ENCODE measurements around the gene AP4B1.

The AP4B1 gene

DNA sequence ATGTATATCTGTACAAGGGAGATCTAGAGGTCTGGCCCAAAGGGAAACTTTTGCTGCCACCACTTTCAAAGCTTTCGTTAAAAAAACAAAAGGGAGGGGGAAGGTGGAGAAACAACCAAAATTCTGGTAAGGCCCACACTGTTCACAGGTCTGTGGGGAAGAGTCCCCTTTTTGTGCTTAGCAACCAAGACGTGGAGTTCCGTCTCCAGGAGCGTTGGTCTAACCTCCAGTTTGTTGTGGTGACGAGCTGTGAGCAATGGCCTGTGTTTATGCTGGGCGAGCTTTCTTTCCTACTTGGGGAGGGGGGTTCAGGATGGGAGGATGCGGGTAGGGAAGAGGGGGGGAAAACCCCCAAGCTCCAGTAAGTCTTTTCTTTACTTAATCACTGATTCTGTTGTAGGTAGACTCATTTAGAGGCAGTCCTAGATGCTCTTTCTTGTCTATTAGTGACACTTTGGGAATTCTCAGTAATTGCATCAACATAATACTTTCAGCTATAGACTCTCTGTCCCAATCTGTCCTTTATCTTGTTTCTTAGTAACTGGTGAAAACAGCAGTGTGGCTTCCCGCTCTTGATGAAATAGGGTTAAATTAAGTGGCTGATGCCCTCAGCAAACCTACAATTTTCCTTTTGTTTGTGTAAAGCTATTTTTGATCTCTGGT lies 26.0 kb upstream of the AP4B1 start:
- peak; percentile 72 for DNase-seq (ENCODE audit: low read depth)

DNA sequence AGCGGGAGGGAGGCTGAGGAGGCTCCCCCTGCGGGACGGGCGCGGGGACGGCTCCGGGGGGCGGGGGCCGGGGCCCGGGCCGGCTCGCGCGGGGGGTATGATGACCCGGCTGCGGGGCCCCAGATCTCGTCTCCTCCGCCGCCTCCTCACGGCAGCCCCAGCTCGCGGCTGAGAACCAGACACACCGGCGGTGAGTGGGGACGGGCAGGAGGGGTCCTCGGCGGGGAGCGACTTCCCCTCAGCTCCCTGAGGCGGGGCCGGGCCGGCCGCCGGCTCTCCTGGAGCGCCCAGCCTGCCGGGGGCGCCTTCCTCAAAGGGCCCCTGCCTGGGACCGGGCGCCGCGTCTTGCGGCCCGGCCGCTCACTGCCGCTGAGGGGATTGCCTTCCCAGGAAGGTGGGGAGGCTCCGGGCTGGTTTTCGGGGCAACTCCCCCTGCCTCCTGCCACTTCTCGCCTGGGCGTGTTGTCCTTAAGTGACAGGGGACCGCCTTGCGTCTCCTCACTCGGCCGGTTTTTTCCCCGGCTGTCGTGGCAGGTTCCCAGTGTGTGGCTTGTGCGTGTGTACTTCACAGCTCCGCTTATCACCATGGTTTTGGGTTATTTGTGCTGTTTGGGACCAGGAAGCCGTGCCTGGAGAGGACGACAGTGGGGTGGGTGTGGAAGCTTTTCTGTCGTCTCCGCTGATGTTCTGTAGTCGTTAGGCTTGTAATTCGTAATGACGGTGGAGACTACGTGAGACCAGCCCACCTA lies 25.3 kb upstream of the AP4B1 start:
- no peak for DNase-seq (ENCODE audit: low read depth)

DNA sequence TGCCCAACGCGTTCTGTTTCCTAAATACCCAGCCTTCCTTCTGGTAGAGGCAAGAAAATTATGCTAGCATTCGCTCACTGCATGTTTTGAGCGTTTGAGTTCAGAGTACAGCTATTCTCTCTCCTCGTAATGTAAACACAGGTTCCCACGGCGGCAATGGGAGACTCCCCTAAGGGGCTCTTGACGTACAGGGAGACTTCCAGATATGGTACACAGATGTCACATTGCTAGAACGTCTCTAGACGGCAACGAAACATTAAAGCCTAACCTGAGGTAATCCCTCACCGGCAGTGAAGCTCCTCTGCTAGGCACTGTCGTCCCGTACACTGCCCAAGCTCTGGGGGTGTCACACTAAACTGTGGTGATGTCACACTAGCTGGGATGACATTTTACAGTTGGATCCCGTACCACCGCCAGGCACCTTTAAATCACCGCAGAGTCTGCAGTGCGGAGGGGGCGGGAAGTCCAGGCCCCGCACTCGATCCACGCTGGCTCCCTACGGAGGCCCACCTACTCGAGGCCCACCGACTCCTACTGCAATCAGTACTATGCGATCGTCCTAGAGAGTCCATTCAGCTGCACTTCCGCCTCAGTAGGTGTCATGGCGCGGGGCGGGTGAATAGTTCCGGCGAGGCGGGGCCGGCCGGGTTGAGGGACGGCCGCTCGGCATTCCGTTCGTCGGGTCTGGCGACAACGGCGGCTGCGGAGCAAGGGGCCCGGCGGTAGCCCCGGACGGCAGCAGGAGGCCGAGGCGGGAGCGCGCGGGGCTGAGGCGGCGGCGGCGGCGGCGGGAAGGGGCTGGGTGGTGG lies 24.5 kb upstream of the AP4B1 start, which contains the start of gene HIPK1:
Gene HIPK1, plus strand, starts transcription at position 384 of the 809 bp plus-strand sequence.
- DNase-seq (ENCODE audit: low read depth), result peak; percentile 82

DNA sequence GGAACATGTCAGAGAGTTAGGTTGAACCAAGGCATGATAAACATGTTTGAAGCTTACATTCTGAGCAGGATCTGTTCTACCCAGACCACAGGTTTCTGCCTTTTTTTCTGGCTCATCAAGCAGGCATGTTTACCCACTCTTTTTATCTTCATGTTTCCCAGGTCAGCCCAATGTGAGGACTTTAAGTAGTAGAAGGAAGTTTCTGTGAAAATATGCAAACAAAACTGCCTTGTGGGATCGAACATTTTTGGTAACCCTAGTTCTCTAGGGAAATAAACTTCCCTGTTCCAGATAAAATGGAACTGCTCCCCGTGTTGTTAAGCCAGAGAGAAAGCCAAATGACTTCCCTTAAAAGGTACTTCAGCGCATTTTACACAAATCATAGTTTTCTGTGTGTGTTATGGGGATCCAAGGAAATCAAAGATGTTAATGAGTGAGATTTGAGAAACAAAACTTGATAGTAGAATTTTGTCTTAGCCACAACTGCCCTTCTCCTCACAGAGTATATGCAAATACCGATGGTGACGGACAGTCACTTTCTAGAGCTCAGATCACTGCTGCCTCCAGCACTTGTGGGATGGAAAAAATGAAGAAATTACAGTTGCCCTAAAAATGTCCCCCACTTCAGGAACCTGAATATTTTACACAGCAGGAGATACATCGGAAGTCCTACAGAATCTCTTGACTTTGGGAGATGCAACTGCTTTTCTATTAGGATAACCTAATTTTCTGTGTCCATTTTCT lies 23.8 kb upstream of the AP4B1 start:
- no peak for DNase-seq (ENCODE audit: low read depth)

DNA sequence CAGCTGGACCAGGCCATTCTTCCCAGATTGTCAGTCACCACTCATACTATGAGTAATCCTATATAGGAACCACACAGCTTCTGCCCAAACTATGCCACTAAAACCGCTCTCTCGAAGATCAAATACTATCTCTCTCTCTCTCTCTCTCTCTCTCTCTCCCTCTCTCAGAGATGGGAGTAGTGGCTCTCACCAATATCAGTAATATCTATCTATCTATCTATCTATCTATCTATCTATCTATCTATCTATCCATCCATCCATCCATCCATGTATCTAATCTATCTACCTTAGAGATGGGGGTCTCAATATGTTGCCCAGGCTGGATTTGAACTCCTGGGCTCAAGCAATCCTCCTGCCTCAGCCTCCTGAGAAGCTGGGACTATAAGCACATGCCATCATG lies 19.9 kb upstream of the AP4B1 start:
- no peak for DNase-seq (ENCODE audit: low read depth)

DNA sequence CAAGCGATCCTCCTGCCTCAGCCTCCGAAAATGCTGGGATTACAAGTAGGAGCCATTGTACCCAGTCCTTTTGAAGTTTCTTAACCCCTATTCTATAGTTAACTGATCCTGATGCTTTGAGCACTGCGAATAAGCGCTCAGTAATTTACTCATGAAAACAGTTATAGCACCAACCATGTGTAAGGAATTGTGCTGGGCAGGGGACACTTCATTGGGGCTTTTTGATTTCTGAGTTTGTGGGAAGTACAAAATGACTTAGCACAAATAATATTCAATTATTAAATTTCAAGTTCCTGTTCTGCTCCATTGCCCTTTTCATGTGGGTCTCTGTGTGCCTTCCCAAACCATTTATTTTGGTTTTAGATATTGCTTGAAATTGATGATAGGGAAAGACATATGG lies 18.4 kb upstream of the AP4B1 start:
- DNase-seq (ENCODE audit: low read depth), result no peak

DNA sequence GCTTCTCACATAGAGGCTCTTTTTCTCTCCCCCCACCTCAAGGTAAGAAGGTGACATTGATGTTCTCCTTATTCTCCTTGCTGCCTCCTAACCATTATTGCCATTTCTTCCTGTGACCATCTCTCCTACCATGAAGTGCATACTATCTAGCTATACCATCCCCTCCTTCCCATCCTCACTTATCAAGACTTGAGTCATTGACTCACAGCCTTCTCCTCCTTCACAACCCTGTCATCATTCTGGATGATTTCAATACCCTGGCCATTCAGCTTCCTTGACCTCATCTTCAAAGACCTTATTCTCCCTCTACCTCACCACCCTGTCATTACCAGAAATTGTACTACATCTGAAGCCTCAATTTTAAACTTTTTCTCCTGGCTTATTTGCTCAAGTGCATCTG lies 13.6 kb upstream of the AP4B1 start:
- no peak for DNase-seq (ENCODE audit: low read depth)

DNA sequence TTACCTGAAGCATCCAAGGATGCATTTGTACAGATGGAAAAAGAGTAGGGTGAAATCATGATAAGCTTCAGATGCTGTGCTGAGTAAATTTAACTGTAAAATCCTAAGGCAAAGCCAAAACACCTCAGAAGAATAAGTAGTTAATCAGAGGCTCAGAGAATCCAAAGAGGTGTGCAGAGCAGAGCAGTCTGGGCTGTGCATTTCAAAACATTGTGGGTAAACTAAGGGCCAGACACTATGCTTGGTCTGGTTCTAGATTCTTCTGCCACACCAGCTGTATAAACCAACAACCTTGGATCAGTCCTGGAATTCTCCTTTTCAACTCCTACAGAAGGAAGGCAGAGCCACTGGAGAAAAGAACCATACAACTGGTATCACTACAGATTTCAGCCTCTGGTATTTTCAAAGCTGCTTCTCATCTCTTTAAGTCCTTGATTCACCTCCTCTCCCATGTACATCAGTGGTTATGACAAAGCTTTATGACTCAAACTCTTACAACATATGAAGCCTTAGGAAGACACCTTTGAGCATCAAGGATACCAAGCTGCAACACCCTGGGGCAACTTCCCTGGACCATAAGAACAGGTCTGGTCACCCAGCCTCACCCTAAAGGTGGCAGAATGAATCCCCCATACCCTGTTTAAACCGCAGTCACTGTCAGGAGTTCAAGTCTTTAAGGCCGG lies 12.9 kb upstream of the AP4B1 start:
- DNase-seq (ENCODE audit: low read depth), result no peak

DNA sequence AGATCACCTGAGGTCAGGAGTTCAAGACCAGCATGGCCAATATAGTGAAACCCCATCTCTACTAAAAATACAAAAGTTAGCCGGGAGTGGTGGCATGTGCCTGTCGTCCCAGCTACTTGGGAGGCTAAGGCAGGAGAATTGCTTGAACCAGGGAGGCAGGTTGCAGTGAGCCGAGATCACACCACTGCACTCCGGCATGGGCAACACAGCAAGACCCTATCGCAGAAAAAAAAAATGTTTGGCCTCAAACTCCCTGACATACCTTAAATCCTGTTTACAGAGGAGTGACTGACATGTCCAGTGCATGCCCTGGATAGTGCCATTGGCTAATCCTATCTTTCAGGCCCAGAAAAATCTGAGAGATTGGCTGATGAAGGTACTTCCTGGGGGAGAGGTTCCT lies 12.4 kb upstream of the AP4B1 start:
- no peak for DNase-seq (ENCODE audit: low read depth)

DNA sequence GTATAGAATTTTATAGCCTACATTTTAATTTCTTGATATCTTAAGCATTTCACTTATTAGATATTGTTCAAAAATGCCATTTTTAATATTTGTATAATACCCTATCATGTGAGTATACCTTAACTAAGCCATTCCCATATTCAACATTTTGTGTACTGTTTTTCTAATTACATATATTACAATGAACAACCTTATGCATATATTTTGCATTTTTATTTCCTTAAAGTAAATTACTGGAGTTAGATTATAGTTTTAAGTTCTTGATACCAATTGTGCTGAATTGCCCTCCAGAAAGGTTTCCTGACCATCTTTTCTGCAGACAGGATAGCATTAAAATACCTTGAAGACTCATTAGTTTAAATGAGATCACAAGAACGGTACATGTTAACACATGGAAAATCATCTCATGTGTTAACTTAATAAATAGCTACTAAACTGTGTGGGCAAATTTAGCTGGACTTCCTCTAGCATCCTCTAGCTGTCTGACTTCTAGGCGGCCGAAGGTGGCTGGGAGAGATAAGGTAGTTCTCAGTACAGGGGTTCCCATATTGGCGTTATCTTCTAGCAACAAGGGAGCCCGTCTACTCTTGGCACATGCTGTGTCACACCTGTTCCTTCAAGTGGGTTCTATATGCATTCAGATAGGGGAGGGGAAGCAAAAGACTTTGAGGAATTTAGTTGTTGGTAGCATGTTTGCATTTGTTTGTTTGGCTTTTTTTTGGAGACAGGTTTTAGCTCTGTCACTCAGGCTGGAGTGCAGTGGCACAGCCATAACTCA lies 9.5 kb upstream of the AP4B1 start:
- no peak for DNase-seq (ENCODE audit: low read depth)

DNA sequence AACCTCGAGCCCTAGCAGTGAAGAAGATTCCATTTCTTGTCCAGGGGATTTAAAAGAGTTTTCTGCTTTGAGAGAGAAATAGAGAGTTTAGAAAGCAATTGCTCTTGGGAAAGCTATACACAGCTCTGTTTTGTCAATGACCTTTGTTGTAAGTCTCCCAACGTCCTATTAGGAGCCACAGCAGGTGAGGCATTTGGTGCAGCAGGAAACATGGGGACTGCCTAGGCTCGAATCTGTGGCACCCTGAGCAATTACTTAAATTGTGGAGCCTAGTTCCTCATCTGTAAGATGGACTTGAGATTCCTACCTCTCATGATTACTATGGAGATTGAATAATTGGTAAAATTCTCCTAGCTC lies 8.7 kb upstream of the AP4B1 start:
- no peak for DNase-seq (ENCODE audit: low read depth)

DNA sequence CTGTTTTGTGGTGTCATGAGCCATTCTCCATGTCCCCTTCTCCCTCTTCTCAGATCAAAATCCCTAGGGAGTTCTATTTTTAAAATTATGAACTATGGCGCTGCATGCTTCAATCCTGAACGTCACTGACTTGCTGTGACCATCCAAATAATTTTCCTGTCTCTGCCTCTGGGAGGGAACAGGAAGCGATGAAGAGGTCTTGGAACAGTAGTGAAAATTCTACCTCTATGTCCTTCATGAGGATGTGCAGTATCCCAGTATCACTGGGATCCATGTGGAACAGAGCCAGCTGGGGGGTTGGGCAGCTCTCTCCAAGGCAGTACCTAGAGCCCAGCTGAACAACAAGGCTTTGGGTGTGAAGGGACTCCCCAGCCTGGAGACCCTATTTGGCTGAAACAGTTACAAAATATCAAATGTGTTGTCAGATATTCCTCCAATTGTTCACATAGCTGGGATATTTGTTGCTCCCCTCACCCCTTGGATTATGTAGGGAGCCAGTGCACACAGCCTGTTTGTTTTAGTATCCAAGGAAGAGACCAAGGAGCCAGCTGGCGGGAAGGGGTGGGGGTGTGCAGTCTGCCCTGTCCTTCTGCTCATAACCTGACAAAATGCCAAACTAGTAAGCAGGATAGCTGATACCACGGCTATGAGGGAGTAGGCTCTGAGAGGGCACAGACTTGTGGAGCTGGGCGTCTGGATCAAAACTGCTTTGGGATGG lies 8.2 kb upstream of the AP4B1 start:
- DNase-seq (ENCODE audit: low read depth), result no peak

DNA sequence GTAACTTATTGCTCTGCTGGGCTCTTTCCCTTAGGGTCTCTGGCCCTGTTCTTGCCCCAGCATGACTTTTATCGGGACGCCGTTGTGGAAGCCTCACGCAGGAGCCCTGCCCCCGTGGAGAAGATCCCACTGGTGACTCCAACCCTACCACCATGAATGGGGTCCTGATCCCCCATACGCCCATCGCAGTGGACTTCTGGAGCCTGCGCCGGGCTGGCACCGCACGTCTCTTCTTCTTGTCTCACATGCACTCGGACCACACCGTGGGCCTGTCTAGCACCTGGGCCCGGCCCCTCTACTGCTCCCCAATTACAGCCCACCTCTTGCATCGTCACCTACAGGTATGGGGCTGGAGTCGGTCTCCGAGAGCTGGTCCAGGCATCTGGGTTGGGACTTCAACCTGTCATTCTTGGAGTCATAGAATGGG lies 849 bp upstream of the AP4B1 start:
- DNase-seq (ENCODE audit: low read depth), result no peak

DNA sequence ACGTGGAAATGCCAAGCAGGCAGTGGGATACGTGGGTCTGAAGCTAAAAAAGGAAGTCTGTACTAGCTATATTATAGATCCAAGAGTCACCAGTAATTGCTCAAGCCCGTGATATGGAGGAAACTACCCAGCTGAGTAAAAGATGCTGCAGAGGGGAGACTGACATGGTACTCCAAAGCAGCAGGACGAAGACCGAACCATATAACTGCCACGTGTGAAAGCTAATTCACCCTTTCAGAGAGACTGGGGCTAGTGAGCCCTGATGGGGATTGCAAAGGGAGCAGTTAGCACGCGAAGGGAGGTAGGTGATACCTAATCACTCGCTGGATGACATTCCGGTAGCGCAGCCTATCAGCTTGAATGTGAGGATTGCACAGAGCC lies 316 bp downstream of the AP4B1 start:
- DNase-seq (ENCODE audit: low read depth), result no peak

DNA sequence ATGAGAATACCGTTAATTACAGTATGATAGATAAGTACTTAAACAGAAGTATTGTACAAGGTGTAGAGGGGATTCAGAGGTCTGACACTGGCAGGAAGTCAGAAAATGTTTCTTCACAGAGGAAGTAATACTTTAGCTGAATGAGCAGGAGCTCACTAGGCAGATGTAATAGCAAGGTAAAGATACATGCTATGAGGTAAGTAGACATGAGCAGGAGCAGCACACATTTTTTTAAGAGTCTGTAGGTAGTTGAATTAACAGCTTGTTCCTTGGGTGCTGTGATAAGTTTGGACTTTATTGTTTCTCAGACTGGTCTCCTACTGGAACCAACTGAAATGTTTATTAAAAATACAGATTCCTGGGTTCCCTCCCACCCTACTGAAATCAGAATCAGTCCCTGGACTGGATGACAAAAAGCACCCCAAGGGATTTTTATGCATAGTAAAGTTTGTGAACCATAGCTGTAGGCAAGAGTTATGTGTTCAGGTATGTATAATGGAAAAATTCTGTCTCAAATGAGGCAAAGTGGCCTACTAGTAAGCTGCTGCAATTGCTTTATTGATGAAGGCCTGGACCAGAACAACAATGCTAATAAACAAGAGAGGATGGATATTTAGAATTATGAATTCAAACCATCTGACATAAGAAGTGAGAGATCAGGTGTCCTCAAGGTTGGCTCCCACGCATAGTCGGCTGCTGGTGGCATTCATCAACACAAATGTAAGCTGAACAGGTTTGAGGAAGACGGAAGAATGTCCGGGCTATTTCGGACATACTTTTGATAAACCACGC lies 902 bp downstream of the AP4B1 start:
- DNase-seq (ENCODE audit: low read depth), result no peak

DNA sequence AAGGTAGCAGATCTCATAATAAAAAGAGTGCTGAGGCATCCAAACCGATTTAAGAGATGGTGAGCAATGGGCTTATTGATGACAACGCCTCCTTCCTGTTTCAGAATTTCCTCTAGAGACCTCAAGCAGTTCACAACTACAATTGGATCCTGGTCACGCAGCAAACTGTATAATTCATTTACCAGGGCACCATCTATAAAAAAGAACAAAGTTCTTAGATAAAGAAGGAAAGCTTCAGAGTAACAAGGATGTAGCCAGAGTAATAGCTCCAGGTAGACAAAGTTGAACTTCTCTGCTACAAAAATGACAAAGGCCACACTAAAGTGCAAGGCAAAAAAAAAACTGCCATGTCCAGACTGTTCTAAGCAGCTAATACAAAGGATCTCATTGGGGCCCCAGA lies 3.4 kb downstream of the AP4B1 start:
- DNase-seq (ENCODE audit: low read depth), result no peak

DNA sequence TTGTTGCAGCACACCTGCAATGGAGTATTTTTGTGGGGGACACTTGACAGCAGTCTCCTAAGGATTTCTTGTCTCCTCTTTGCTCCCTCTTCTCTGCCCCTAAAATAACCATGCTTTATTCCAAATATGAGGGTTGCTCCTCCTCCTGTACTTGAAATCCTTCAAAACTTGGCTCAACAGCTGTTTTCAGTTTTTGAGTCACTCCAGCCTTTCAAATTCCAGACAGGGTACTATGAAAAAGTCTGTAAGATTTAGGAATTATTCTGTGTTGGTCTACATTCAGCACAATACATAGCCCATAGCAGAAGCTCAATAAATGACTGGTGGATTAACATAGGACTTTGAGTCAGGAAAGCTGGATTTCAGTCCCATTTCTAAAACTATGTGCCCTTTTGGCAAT lies 5.5 kb downstream of the AP4B1 start:
- no peak for DNase-seq (ENCODE audit: low read depth)

DNA sequence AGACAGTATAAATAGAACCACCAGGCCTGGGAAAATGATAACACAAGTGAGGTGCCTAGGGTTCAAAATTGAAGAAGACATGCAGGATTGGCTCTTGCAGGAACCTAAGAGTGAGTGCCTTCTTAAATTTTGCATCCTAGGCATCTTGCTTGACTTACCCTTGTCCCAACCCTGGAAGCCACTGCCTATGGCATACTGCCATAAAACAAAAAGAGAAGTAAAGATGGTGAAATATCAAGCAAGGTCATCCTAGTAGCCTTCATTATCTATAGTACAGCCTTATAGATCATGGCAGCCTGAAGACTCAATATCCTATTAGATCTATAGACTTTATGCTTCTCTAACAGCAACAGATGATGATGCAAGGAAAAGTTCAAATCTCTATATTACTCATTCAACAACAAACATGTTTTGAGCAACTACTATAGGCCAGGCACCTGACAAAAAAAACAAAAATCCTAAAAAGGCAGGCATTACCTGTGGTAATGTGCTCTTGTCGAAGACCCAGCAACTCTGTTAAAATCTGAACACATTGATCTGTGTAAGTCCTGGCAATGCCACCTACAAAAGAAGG lies 6.3 kb downstream of the AP4B1 start:
- no peak for DNase-seq (ENCODE audit: low read depth)

DNA sequence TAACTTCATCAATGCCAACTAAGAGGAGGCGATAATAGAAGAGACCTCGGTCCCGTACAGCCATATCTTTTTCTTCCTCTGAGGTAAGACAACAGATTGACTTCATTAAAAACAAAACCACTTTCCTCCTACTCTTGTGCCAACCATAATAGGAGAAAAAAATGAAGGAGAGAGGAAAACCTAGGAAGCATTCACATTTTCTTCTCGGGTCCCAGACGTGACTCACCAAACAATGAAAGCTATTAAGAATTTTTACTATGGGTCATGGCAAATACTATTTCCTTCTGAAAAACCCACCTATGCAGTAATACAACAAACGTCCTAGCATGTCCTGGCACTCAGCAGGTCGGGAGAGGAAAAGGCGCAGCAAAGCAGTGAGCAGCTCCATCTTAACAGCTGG lies 8.6 kb downstream of the AP4B1 start:
- no peak for DNase-seq (ENCODE audit: low read depth)

Data from stromal cell of bone marrow (primary cell).